GM18505 (cell line): ENCODE results near the gene MTHFSD.

Source experiments
- ATAC-seq: cut with Tn5 transposase; IDR thresholded peaks from one replicate; pipeline ENCODE4 v1.9.1; 2021; ENCODE audit not compliant: unreplicated experiment
- POLR2A ChIP-seq: IDR thresholded peaks from 4 replicates; pipeline ENCODE4 v1.6.1; 2011; ENCODE audit warnings: borderline replicate concordance; ENCODE audit not compliant: insufficient read depth, insufficient read length; ENCODE audit errors: extremely low read depth

Gene MTHFSD

DNA sequence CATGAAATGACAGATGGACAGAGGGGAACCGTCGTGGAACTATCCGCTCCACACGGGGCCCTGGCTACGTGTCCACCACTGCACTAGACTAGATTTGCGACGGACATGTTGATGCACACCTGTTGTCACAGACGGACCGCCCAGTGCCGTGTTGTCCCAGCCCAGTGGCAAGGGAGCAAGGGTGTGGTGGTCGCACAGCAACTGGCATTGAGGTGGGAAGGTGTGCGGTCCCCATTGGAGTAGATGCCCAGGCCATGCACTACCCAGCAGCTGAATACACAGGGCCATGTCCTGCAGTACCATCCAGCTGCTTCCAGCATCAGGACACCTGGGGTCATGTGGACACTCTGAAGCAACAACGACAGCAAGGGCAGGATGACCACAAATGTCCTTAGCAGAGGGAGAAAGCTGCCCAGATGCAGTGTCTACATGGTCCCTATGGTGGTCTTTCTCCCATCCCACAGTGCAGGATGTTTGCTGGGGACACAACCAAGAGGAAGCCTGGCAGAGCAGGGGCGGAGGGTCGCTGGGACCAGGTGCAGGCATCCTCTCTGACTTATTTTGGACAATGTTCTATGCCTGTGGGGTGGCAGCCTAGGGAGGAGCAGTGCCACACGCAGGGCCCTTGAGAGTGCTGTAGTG is 35.9 kb downstream of the MTHFSD start:
- TF ChIP-seq POLR2A, result no peak
- ATAC-seq, result no peak

- ATAC-seq, result no peak
- TF ChIP-seq POLR2A, result no peak
Observed at GRCh38 chr16:86517652-86518258, 37.3 kb downstream of the MTHFSD start.

- TF ChIP-seq POLR2A, result no peak
- ATAC-seq, result no peak
Observed at GRCh38 chr16:86517033-86517432, 38.0 kb downstream of the MTHFSD start.

GRCh38 chr16:86516623-86517003 is 38.4 kb downstream of the MTHFSD start:
- ATAC-seq, result no peak

GRCh38 chr16:86515777-86516622 is 39.0 kb downstream of the MTHFSD start:
- ATAC-seq, result no peak
- TF ChIP-seq POLR2A, result no peak

More at GRCh38 chr16:86516623-86517003, 38.4 kb downstream of the MTHFSD start:
- TF ChIP-seq POLR2A, result no peak

DNA sequence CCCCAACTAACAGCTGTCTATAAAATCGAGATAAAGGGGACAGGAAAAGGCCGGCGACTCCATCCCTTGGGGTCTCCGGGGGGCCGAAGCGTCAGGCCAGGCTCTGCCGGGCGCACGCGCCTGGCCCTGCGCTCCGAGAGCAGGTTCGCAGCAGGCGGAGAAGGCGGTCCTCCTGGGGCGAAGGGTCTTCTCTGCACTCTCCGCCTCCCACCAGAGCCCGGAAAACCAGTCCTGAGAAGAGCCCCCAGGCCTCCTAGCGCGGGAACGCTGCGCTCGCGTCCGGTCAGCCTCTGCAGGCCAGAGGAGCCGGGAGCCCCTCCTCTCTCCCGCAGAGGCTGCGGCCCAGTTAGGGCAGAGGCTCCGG is 39.6 kb downstream of the MTHFSD start:
- ATAC-seq, result no peak
- no peak for TF ChIP-seq POLR2A

- TF ChIP-seq POLR2A, result no peak
- no peak for ATAC-seq
Observed at GRCh38 chr16:86514481-86515376, 40.3 kb downstream of the MTHFSD start.

DNA sequence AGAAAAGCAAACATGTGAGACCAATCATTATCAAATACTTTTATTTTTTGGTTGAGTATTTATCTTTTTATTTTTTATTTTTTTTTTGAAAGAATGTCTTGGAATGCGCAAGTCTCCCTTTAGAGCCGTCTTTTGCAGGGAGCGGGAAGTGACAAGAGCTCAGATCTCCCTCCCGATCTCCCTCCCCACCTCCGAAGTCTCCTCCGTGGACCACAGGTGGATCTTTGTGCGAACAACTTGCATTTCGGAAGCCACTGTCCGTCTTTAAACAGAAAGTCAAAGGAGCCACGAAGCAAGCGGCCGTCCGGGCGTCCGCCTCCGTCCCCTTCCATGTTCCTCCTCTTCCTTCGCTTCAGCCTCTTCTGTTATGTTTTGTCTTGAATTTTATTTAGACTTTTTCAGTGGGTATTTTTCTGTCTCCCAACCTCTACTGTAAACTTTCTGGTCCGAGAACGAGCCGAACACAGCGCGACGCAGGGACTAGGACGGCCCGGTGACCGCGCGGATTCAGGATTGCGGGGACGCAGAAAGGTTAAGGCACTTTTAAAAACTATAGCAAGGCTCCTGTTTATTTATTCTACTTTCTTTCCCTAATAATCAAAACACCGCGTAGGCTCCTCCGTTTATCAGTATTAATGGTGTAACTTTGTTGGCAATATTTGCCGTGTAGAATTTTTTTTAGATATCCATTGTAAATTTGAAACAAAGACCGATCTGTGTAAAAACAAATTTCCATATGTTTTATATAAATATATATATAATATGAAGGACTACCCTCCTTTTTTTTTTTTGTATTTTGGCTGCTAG is 41.4 kb downstream of the MTHFSD start:
- TF ChIP-seq POLR2A, result no peak
- ATAC-seq, result no peak

- no peak for ATAC-seq
- TF ChIP-seq POLR2A, result no peak
Observed at GRCh38 chr16:86512860-86513470, 42.1 kb downstream of the MTHFSD start.

GRCh38 chr16:86512301-86512859 is 42.7 kb downstream of the MTHFSD start:
- ATAC-seq, result no peak
- TF ChIP-seq POLR2A, result no peak

DNA sequence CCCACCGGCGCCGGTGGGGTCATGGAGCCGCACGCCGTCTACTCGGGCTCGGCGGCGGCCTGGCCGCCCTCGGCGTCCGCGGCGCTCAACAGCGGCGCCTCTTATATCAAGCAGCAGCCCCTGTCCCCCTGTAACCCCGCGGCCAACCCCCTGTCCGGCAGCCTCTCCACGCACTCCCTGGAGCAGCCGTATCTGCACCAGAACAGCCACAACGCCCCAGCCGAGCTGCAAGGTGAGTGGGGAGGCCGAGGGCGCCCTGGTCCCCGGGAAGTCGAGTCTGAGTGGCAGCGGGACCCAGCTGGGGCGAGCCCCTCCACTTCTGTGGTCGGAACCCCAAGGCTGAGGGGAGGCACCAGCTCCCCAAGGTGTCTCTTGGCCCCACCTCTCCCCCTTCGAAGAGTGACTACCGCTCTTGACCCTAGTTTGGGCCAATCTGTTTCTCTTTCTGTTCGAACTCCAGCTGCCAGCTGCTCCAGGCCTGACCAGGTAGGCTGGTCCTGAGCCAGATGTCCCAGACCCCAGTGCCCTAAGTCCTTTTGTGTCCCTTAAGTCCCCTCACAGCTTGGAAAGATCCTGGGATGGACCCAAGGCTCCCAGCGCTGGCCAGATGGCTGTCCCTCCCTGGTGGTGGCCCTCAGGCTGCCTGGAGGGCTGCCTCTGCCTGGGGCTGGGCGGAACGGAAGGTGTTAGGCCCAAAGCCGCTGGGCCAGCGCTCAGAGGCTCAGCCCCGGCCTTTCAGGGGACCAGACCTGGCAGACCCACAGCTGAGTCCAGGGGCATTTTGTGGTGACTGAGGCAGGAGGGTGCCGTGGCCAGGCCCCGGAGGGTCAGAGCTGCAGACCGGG is 43.5 kb downstream of the MTHFSD start:
- no peak for ATAC-seq
- TF ChIP-seq POLR2A, result no peak
